Activated CD4-positive, alpha-beta T cell treated with anti-CD3 and anti-CD28 coated beads, Interleukin-2, Interleukin-4, amounts not matched to agents 100 ng/mL and 50 ng/mL, durations not matched to agents 16 hours and 8 hours (primary cell): ENCODE results near the gene TMEM107.

Source experiments
- DNase-seq: peaks from one replicate; pipeline ENCODE4 v3.0.0-alpha.2; 2020; ENCODE audit warnings: low spot score

Gene TMEM107

GRCh38 chr17:8162233-8162996, 13.8 kb downstream of the TMEM107 start, which contains the start of gene VAMP2:
VAMP2 (minus strand) TSS chr17:8162948; CDS start chr17:8162879, 69 bp downstream.
- DNase-seq = peak; percentile 76

- no peak for DNase-seq
Measured at GRCh38 chr17:8161289-8162232, 14.6 kb downstream of the TMEM107 start.

GRCh38 chr17:8160741-8161221, 15.4 kb downstream of the TMEM107 start:
- DNase-seq = no peak

- DNase-seq = no peak
Measured at GRCh38 chr17:8160224-8160577, 16.0 kb downstream of the TMEM107 start.

GRCh38 chr17:8159459-8160223, 16.5 kb downstream of the TMEM107 start:
- DNase-seq = no peak

GRCh38 chr17:8159032-8159400, 17.2 kb downstream of the TMEM107 start:
- no peak for DNase-seq

GRCh38 chr17:8158267-8159031, 17.7 kb downstream of the TMEM107 start:
- peak; percentile 92 for DNase-seq

GRCh38 chr17:8156246-8156992, 19.8 kb downstream of the TMEM107 start:
- DNase-seq = peak; percentile 100

- DNase-seq = no peak
Measured at GRCh38 chr17:8155996-8156245, 20.3 kb downstream of the TMEM107 start.

GRCh38 chr17:8155231-8155995, 20.8 kb downstream of the TMEM107 start:
- DNase-seq = no peak

GRCh38 chr17:8154608-8155155, 21.5 kb downstream of the TMEM107 start:
- DNase-seq = no peak

- peak; percentile 87 for DNase-seq
Measured at GRCh38 chr17:8153957-8154607, 22.1 kb downstream of the TMEM107 start.

- no peak for DNase-seq
Measured at GRCh38 chr17:8153525-8153956, 22.6 kb downstream of the TMEM107 start.

- no peak for DNase-seq
Measured at GRCh38 chr17:8153031-8153451, 23.1 kb downstream of the TMEM107 start.

GRCh38 chr17:8152112-8152775, 23.9 kb downstream of the TMEM107 start, which contains the start of gene PER1:
PER1 (minus strand) TSS chr17:8152404; CDS start chr17:8150706, 1,698 bp downstream.
- DNase-seq = peak; percentile 95

- no peak for DNase-seq
Measured at GRCh38 chr17:8151641-8152111, 24.5 kb downstream of the TMEM107 start.

- DNase-seq = peak; percentile 90
Measured at GRCh38 chr17:8151120-8151640, 25.0 kb downstream of the TMEM107 start.
